ENCODE measurements around the gene DPEP2.
"Not testable (repeated sequence)": the region's sequence is repeated elsewhere in the genome, so short reads cannot be mapped to it uniquely, and the experiment has no call there.

DPEP2 gene

DNA sequence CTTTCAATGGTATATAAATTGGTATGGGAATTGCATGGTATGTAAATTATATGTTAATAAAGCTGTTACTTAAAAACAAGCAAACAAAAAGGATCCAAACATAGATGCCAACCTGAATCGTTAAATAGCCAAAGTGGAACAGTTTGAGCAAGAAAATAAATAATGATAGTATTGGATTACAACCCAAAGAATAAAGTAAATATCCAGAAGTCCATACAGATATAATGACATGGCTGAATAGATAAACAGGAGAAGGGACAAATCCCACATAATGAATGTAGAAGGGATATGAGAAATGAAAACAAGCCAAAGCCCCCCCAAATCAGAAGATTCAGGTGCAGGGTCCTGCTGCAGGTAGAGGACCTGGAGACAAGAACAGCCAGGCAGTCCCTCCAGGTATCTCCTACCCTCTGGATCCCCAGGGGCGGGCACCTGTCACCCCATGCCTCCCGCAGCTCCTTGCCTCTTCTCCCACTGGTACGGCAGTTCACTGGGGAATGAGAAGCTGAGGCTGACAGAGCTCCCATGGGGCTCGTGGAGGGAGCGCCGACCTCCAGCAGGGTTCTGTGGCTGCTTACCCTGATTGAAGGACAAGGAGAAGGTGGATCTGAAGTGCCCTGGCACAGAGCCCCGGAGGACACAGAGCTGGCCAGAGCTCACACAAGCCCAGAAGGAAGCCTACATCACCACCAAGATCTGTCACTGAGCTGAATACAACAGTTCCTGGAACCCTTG lies 45.5 kb downstream of the DPEP2 start:
- no peak for DNase-seq (ENCODE audit: low read depth in 3 of 3)

DNA sequence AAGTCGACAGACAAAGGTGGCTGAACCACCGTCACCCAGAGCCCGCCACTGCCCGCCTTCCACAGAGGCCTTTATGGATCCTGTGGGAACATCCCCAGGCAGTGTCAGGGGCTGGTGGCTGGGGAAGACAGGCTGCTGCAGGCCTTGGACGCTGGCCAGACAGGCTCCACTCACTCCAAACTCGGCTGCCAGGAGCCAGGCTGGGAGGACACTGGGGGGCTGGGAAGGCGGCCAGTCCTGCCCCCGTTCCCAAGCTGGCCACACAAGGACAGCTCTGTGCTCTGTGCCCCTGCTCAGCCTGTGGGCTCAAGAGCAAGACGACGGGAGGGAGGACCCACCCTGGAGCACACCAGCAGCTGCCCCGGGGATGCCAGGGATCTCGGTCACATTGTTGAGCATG lies 47.8 kb downstream of the DPEP2 start:
- no peak for DNase-seq (ENCODE audit: low read depth in 3 of 3)

DNA sequence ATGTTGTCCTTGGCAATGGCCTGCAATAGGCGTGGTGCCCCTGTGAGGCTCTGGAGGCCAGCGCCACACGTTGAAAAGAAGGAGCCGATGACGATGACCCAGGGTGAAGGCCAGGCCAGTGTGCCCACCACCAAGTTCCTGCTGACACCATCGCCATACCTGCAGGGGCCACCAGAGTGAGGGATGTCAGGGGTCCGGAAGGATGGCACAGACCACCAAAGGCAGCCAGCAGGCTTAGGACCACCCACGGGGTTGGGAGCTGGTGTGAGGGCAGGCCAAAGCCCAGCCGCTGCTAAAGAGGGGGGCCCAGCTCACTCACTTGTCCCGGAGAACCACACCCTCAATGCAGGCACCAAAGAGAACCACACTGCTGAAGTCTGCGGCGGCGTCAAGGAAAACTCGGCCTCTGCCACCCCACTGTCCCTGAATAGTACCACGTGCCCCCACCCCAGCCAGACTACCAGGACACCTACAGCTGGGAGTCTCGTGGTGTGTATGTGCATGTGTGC lies 48.9 kb downstream of the DPEP2 start:
- DNase-seq (ENCODE audit: low read depth in 3 of 3) = no peak

DNA sequence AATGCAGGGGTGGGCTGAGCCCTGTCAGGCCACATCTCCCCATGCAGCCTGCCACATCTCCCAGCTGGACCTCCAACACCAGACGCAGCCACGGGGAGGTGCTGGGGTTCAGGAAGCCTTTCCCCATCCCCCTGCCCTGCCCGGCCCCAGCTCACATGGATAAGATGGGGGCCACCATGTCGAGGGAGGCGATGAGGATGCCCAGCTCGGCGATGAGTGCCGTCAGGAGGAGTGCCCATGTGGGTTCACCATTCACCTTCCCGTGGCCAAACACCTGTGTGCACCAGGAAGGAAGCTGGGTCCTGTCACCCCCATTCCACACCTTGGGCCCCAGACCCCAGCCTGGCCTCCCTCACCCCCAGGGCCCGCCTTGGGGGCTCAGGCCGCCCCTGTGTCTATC lies 49.6 kb downstream of the DPEP2 start:
- no peak for DNase-seq (ENCODE audit: low read depth in 3 of 3)

DNA sequence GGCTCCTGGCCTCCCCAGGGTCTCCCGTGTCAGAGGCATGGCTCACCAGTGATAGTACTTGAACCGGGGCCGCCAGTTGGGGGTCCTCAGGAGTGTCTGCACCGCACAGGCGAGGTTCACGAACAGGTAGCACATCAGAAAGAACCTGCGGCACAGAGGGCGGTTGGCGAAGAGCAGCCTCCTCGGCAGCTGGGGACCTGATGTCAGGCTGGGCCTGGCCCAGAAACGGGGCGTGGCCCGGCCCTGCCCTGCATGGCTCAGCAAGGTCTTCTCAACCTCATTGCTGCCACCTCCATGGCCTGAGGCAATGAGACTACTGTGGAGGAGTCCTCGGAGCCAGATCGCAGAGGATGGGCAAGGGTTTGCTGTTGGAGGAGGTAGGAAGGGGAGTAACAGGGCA lies 51.3 kb downstream of the DPEP2 start:
- DNase-seq (ENCODE audit: low read depth in 3 of 3) = no peak

DNA sequence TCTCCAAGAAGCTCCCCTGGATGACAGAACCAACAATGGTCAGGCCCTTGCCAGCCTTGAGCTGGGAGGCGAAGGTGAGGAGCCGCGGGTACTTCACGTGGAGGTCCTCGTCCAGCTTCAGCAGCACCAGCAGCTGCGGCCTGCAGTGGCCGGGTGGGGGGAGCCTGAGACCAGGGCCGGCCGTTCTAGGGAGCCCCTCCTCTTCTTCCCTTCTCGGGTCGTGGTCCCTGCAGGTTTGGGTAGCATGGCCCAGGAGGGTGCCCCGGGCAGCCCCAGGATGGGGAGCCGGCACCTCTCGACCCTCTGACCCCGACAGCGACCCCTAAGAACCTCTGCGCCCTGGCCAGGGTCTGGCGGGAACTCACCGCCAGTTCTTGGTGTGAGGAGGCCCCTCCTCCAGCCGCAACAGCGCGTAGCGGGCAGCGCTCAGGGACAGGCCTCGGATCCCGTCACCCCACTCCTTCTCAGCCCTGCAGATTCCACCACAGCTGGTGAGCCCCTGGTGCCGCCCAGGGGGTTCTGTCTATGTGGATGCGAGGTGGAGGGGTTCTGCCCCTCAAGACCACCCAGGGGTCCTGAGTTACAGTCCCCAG lies 52.2 kb downstream of the DPEP2 start:
- DNase-seq (ENCODE audit: low read depth in 3 of 3) = no peak

DNA sequence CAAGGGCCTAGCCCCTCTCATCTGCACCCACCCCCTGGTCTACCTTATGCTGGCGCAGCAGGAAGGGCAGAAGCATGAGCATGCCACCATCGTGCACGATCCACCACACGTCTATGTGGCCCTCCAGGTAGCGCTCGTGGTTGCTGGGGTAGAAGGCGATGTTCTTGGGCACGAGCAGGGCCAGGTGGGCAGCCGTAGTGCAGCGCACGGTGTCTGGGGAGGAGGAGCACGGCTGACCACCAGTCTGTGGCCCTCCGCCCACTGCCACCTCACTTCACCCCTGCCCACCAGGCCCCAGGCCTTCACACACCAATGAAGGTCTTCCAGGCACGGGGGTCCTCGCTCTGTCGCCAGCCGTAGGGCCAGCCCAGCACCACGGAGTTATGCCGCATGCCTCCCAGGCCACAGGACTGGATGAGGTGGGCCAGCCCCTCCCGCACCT lies 53.1 kb downstream of the DPEP2 start:
- no peak for DNase-seq (ENCODE audit: low read depth in 3 of 3)

DNA sequence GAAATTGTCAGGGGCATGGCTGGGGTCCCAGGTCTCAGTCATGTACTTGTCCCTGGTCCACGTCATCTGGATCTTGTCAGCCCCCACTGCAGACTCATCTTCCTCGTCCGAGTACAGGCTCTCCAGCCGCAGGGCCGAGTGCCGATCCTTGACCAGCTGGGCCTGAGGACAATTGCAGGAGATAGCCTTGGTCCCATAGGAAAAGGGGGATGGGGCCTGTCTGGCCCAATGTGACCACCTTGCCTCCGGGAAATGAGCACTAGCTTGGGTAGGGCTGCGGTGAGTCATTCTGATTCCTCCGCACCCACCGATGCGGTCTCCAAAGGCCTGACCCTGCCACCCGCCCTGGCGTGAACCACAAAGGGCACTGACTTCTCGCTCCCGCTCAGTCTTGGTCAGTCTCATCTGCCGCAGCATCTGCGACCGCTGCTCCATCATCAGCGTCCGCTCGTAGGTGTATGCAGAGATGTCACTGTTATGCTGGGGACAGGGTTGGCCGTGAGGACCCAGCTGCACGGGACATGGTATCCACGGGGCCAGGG lies 53.8 kb downstream of the DPEP2 start:
- DNase-seq (ENCODE audit: low read depth in 3 of 3) = no peak

DNA sequence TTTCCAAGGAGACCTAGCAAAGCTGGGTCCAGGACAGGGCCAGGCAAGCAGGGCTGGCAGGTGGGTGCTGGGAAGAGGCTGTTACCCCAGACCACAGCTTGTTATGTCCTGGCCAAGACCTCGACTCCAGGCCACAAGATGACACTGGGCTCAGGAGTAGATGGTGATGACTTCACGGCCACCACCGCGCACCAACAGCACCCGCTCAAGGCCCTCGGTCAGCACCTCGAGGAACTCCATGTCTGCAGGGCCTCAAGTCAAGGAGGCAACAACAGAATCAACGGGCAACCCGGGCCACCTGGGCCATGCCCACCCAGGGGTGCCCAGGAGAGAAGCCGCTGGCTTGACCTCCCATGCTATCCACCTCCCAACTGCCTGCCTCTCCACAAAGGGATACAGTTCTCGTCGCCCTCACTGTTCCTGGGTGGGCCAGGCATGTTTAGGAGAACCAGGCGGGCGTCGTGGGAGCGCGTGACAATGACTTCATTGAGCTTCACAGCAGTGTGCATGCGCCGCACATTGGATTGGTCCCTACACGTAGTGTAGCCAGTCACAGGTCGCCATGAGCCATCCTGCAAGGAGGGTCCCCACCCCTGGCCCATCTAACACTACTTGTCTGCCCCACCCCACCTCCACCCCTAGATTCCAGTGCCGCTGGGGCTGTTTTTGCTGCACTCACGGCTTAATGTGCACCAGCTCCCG lies 54.4 kb downstream of the DPEP2 start:
- DNase-seq (ENCODE audit: low read depth in 3 of 3) = no peak

DNA sequence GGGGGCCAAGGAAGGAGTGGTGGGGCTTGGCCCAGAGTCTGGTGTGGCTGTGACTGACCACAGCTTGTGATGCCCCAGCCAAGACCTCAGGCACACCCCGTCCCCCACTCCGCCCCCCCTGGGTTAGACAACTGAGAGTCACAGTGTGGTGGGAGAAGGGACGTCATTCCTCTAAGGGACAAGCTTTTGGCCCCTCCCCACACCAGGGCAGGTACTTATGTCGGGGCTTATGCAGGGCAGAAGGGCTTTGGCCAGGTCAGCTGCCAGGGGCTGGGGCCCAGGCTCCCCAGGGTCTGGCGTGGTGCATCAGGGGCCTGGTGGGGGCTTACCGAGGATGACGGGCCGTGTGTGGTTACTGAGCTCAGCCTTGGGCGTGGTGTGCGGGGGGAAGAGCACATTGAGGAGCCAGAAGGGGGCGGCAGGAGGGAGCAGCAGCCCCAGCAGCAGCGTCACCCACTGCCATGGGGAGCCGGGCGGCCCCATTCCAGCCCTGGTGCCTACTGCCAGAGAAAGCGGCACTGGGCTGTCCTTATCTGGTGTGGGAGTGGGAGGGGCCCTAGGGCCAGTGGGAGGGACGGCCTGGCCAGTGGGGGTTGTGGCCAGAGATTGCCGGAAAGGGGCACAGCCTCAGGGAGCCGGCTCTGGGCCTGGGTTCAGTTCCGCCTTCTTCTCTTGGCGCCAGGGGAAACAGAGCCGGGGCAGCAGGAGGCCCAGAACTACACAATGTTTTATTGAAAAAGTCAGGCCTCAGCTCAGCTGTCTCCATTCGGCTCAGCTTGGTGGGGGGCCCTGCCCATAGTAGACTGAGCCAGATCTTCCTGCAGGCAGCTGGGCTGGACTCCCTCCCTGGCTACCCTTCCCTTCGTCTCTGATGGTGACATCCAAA lies 55.4 kb downstream of the DPEP2 start, which contains the start of gene LCAT:
LCAT (minus strand) TSS at position 502 of the 886 bp plus-strand sequence; CDS start at position 483, 19 bp downstream.
- no peak for DNase-seq (ENCODE audit: low read depth in 3 of 3)

DNA sequence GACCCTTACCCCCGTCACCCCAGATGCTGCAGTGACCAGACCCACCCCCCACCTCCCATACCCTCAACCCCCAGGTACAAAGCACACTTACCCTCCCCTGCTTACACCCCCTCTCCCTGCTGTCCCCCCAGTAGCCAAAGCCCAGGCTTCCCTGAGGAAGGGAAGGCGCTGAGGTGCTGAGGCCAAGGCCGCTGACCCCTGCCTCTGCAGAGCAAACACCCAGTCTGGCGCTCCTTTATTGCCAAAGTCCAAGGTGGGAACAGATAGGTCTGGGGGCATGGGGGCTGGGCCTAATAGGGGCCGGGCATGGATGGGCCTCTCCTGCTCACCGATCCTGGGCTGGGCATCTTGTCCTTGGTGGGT lies 56.0 kb downstream of the DPEP2 start:
- no peak for DNase-seq (ENCODE audit: low read depth in 3 of 3)

DNA sequence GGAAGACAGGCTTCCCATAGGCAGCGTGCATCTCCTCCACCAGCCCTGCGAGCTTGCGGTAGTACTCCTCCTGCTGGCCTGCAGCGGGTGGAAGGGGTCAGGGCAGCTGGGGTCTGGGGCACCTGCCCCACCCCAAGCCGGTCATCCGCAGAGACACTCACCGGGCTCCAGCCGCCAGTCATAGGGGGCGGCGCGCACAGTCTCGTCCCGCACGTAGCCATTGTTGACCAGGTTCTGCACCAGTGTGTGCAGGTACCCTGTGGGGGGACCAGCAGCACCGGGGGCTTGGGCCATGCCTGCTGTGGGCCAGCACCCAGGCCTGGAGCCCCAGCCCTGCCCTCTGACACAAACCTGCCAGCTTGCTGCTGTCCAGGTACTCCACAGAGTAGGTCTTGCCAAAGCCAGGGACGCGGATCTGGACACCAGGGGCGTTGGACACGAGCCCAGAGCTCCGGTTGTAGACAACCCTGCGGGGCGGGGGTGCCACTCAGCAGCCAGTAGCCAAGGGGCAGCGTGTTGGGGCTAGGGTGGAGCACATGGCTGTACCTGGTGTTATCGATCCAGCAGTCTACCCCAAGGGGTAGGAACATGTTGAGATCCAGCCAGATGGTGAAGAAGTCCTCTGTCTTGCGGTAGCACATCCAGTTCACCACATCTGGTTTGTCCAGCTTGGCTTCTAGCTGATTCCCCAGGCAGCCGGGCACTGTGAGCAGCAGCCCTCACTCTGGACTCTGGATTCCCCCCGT lies 56.6 kb downstream of the DPEP2 start:
- DNase-seq (ENCODE audit: low read depth in 3 of 3) = no peak

DNA sequence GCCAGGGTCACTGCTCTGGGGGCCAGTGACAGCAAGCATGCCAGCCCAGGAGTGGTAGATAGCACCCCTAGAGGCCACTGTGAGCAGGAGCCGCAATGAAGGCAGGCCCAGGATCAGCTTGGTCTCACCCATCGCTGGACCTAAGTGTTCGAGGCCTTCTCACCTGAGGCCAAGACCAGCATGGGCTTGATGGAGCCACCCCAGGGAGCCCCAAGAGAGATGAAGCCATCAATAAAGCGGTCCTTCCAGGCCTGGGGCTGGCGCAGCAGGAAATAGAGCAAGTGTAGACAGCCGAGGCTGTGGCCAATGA lies 57.1 kb downstream of the DPEP2 start:
- peak in 1 of 3 experiments; percentile 35 for DNase-seq (ENCODE audit: low read depth in 3 of 3)

DNA sequence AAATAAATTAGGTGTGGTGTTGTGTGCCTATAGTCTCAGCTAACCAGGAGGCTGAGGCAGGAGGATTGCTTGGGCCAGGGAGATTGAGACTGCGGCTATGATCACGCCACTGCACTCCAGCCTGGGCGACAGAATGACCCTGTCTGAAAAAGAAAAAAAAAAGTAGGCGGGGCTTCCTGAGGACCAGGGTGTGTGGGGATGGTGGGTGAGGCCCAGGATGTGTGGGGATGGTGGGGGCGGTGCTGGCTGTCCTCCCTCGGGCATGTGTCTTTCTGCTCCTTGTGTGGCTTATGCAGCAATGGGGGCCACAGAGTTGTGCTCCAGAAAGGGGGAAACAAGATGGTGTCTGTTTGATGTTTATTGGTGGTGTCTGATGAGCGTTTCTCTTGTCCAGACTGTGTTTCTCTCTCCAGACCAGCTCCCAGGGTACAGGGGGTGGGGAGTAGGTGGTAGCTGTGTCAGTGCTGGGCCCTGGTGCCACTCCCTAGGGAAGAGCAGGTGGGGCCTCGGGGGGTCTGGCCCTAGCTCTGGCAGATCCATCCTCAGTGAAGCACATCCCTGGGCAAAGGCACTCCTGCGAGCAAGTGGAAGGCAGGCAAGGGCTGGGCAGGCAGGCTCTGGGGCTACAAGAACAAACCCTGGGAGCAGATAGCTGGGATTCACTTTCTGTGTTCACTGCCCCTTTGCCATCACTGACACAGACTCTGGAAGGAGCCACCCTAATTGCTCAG lies 57.6 kb downstream of the DPEP2 start:
- no peak for DNase-seq (ENCODE audit: low read depth in 3 of 3)

DNA sequence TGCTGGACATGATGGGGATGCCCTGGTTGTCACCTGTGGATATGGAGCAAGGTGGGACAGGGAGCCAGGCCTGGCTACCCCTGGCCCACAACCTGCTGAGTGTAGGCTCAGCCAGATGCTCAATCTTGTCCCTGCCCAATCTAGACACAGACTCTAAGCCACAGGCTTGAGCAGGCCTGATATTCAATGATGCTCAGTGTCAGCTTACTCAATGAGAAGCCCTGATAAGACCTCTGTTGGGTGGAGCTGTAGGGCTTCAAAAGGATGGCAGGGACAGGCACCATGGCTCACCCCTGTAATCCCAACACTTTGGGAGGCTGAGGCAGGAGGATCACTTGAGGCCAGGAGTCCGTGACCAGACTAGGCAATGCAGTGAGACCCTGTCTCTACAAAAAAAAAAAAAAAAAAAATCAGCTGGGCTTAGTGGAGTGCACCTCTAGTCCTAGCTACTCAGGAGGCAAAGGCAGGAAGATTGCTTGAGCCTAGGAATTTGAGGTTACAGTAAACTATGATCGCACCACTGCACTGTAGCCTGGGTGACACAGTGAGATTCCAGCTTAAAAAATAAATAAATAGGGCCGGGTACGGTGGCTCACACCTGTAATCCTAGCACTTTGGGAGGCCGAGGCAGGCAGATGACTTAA lies 58.7 kb downstream of the DPEP2 start:
- no peak for DNase-seq (ENCODE audit: low read depth in 3 of 3)

DNA sequence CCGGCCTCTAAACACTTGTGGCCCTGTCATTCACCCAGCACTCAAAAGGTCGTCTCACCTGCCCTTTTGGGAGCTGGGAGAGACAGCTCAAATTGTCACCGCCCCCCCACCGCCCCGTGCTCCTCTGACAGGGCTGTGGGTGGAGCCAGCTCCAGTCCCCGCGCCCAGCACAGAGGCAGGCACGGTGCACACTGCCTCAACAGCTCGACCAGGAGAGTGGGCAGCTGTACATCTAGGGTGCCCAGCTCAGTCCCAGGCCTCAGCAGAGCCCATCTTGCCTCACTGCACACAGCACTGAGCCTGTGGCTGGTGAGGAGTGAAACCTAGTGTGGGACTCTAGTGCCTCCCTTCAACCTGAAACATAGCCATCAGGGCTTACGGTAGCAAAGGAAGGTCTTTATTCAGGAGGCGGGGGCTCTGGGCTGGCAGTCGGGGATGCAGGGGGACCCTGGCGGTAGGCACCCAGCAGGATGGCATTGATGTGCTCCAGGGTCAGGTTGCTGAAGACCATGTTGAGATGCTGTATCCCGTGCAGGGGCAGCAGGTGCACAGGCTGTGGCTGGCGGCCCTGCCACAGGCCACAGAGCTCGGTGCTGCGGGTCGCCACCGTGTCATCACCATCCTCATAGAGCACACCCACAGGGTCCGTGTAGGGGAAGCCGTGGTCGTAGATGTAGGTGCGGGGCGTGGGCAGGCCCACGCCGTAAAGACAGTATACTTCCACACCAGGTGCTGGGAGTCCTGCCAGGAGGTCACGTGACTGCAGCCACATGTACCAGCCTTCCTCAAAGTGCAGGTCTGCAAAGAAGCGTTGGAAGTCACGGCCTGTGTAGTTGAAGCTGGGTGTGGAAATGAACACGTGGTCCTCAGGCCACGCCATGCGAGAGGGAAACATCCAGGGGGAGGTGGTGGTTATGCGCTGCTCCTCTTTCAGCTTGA lies 59.5 kb downstream of the DPEP2 start:
- DNase-seq (ENCODE audit: low read depth in 3 of 3) = peak in 1 of 3 experiments; percentile 67

DNA sequence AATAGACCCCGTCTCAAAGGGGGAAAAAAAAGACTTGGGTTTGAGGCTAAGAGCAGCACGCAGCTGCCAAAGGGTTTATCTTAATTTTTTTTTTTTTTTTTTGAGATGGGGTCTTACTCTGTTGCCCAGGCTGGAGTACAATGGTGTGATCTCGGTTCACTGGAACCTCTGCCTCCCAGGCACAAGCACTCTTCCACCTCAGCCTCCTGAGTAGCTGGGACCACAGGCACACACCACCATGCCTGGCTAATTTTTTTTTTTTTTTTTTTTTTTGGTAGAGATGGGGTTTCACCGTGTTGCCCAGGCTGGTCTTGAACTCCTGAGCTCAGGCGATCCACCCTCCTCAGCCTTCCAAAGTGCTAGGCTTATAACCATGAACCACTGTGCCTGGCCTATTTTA lies 61.6 kb downstream of the DPEP2 start:
- not testable (repeated sequence) for DNase-seq (ENCODE audit: low read depth in 3 of 3)

All from stimulated activated CD4-positive, alpha-beta T cell treated with anti-CD3 and anti-CD28 coated beads, TNF-alpha, amount 100 ng/mL, for 24 hours (primary cell).